ENCODE data around the gene COP1. TPM values are rescaled to one million over a fixed set of nuclear protein-coding genes. Genes with fewer than 3 reads are reported as not detected.

COP1 gene
- total RNA-seq, 1 experiment from 2014 or later = 35.8 TPM

DNA sequence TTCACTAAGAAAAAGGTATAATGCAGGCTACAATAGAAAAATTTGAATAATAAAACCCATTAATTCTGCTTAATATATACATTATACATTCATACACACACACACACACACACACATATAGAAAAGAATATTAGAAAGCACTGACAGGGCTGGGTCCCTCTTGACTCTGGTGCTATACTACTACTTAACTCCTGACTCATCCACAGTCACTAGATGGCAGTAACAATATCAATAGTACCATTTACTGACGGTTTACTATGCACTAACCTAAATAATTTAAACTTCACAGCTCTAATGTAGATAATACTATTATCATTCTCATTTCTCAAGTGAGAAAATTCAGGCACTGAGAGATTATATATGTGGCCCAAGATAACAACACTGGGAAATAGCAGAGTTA is 87.5 kb downstream of the COP1 start:
- Histone ChIP-seq H3K27me3 (replicated peaks; ENCODE audit: insufficient read depth, low read depth, low read length, poor library complexity) (no peaks in the 10 kb centered on the region), H3K4me3 (ENCODE audit: low read depth, low read length, poor library complexity, severe bottlenecking) (no peak overlapping the region), H3K4me1 (ENCODE audit: insufficient read depth, low read length, poor library complexity, severe bottlenecking) (no peaks in the 10 kb centered on the region), H3K27ac (ENCODE audit: low read depth, low read length, poor library complexity, severe bottlenecking) (no peak overlapping the region), H3K9me3 (ENCODE audit: low read depth, low read length, poor library complexity, severe bottlenecking) (peaks cover 8% of the 10 kb centered on the region), H3K36me3 (ENCODE audit: insufficient read depth, low read length, poor library complexity, severe bottlenecking) (no peaks in the 10 kb centered on the region)
- POLR2A ChIA-PET (ENCODE audit: low non-redundant PET) = no interaction called here
- peak; percentile 33 for DNase-seq (ENCODE audit: low spot score)
- intact Hi-C loops (cut with micrococcal nuclease; ENCODE audit: unreplicated experiment) = loop anchor here (2.0 kb wide), 1 partner anchor 87 kb away; the partner anchor contains the start of gene COP1
- BruUV-seq (replicated peaks) = no TSS peak
- no peak for TF ChIP-seq EZH2 (IDR thresholded peaks at IDR 0.05; ENCODE audit: borderline replicate concordance, low read depth, low read length, poor library complexity, severe bottlenecking)
- TF ChIP-seq, protein P1, sequence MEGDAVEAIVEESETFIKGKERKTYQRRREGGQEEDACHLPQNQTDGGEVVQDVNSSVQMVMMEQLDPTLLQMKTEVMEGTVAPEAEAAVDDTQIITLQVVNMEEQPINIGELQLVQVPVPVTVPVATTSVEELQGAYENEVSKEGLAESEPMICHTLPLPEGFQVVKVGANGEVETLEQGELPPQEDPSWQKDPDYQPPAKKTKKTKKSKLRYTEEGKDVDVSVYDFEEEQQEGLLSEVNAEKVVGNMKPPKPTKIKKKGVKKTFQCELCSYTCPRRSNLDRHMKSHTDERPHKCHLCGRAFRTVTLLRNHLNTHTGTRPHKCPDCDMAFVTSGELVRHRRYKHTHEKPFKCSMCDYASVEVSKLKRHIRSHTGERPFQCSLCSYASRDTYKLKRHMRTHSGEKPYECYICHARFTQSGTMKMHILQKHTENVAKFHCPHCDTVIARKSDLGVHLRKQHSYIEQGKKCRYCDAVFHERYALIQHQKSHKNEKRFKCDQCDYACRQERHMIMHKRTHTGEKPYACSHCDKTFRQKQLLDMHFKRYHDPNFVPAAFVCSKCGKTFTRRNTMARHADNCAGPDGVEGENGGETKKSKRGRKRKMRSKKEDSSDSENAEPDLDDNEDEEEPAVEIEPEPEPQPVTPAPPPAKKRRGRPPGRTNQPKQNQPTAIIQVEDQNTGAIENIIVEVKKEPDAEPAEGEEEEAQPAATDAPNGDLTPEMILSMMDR (conservative IDR thresholded peaks at IDR 0.05; ENCODE audit: low read depth, low read length) = peak; percentile 63
- CTCF ChIA-PET = no interaction called here

DNA sequence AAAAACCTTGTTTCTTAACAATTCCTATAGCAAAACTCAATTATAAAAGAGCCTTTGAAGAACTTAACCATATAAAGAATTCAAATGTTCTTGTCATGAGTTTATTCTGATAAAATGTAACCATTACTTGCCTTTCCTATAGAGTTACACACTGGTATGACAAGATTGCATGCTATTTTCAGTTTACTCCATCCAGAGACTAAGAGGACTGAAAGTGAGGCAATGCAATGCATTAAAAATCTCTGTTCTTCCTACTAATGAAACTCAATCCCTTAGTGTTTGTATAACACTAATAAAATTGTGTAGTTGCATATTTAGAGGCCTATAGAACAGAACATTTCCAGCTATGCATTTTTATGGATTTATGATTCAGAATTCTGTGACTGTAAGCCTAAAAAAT is 88.1 kb downstream of the COP1 start:
- Histone ChIP-seq H3K27ac (ENCODE audit: low read depth, low read length, poor library complexity, severe bottlenecking) (no peak overlapping the region), H3K36me3 (ENCODE audit: insufficient read depth, low read length, poor library complexity, severe bottlenecking) (no peaks in the 10 kb centered on the region), H3K27me3 (replicated peaks; ENCODE audit: insufficient read depth, low read depth, low read length, poor library complexity) (no peaks in the 10 kb centered on the region), H3K9me3 (ENCODE audit: low read depth, low read length, poor library complexity, severe bottlenecking) (peaks cover 8% of the 10 kb centered on the region), H3K4me1 (ENCODE audit: insufficient read depth, low read length, poor library complexity, severe bottlenecking) (no peaks in the 10 kb centered on the region), H3K4me3 (ENCODE audit: low read depth, low read length, poor library complexity, severe bottlenecking) (no peak overlapping the region)
- DNase-seq (ENCODE audit: low spot score) = no peak
- BruUV-seq (replicated peaks) = no TSS peak
- intact Hi-C loops (cut with micrococcal nuclease; ENCODE audit: unreplicated experiment) = loop anchor here (2.0 kb wide), 1 partner anchor 88 kb away; the partner anchor contains the start of gene COP1
- CTCF ChIA-PET = interaction anchor here (0.6 kb wide), 1 partner anchor 21 kb away, joined by 7 read pairs; no protein-coding TSS in a partner anchor
- TF ChIP-seq EZH2 (IDR thresholded peaks at IDR 0.05; ENCODE audit: borderline replicate concordance, low read depth, low read length, poor library complexity, severe bottlenecking) = no peak
- TF ChIP-seq, protein P1 (conservative IDR thresholded peaks at IDR 0.05; ENCODE audit: low read depth, low read length) = no peak
- POLR2A ChIA-PET (ENCODE audit: low non-redundant PET) = no interaction called here

DNA sequence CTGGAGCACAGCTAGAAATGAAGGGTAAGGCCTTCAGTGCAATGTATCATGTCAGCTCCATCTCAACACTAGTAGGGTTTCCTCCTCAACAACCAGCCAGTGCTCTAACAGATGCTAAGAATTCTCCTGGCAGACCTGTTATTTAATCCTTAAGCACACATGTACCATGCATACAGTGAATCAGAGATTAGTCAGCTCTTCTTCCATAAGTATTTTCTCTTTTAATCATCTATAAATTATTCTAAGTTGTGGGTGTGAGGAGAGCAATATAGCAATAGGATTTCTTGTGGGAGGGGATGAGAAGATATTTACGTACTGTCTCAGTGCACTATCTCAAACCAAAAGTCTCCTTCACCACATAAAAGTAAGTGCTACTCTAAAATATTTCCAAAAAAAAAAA is 95.3 kb downstream of the COP1 start:
- no TSS peak for BruUV-seq (replicated peaks)
- Histone ChIP-seq H3K27ac (ENCODE audit: low read depth, low read length, poor library complexity, severe bottlenecking) (no peak overlapping the region), H3K36me3 (ENCODE audit: insufficient read depth, low read length, poor library complexity, severe bottlenecking) (no peaks in the 10 kb centered on the region), H3K4me1 (ENCODE audit: insufficient read depth, low read length, poor library complexity, severe bottlenecking) (no peaks in the 10 kb centered on the region), H3K9me3 (ENCODE audit: low read depth, low read length, poor library complexity, severe bottlenecking) (no peaks in the 10 kb centered on the region), H3K27me3 (replicated peaks; ENCODE audit: insufficient read depth, low read depth, low read length, poor library complexity) (no peaks in the 10 kb centered on the region), H3K4me3 (ENCODE audit: low read depth, low read length, poor library complexity, severe bottlenecking) (no peak overlapping the region)
- ChIA-PET CTCF (no interaction called here), POLR2A (ENCODE audit: low non-redundant PET) (no interaction called here)
- intact Hi-C loops (cut with micrococcal nuclease; ENCODE audit: unreplicated experiment) = no loop called here
- DNase-seq (ENCODE audit: low spot score) = no peak
- TF ChIP-seq, protein P1 (conservative IDR thresholded peaks at IDR 0.05; ENCODE audit: low read depth, low read length) = no peak
- no peak for TF ChIP-seq EZH2 (IDR thresholded peaks at IDR 0.05; ENCODE audit: borderline replicate concordance, low read depth, low read length, poor library complexity, severe bottlenecking)

Measured in A673 (cell line).